ENCODE data around the gene TRAPPC12. TPM values are rescaled to one million over a fixed set of nuclear protein-coding genes. Genes with fewer than 3 reads are reported as not detected.
A peak's percentile ranks its signal among the peaks of the same experiment; 100 is the strongest.

The TRAPPC12 gene
- total RNA-seq, 2 donors from 2014 or later, result 98.2 to 103 TPM

- Mint-ChIP-seq H3K9me3 (no peaks in the 10 kb centered on the region), H3K27me3 (ENCODE audit: insufficient read depth) (no peaks in the 10 kb centered on the region), H3K27ac (peak overlapping the region; percentile 69), H3K4me1 (peaks cover 10% of the 10 kb centered on the region), H3K36me3 (ENCODE audit: low read depth) (peaks cover 21% of the 10 kb centered on the region), H3K4me3 (no peak overlapping the region)
- Histone ChIP-seq H3K4me3 (ENCODE audit: low read length) (no peak overlapping the region), H3K9me3 (ENCODE audit: control insufficient read depth, low read length) (no peaks in the 10 kb centered on the region), H3K27me3 (ENCODE audit: control insufficient read depth, insufficient read depth, low read length, poor library complexity, severe bottlenecking) (no peaks in the 10 kb centered on the region), H3K27ac (ENCODE audit: low read depth, low read length) (no peak overlapping the region), H3K36me3 (ENCODE audit: control insufficient read depth, insufficient read depth, low read length) (peaks cover 9% of the 10 kb centered on the region), H3K4me1 (ENCODE audit: control insufficient read depth, insufficient read depth, low read length) (peaks cover 8% of the 10 kb centered on the region), H3K9ac (ENCODE audit: extremely low read depth, low read length, poor library complexity, severe bottlenecking) (no peak overlapping the region)
- no peak for TF ChIP-seq CTCF (conservative IDR thresholded peaks at IDR 0.05)
- DNase-seq, result no peak
- WGBS, 2 experiments (ENCODE audit: insufficient coverage in 1 of 2, insufficient read length in 1 of 2), result 95 to 100% methylated on average over 8 to 13 of the region's 13 CpGs
These were observed 84.5 kb downstream of the TRAPPC12 start for GRCh38 chr2:3463944-3464343.

GRCh38 chr2:3464401-3465005 lies 85.0 kb downstream of the TRAPPC12 start:
- Mint-ChIP-seq H3K27me3 (ENCODE audit: insufficient read depth) (no peaks in the 10 kb centered on the region), H3K36me3 (ENCODE audit: low read depth) (peaks cover 21% of the 10 kb centered on the region), H3K27ac (no peak overlapping the region), H3K4me3 (no peak overlapping the region), H3K4me1 (peaks cover 10% of the 10 kb centered on the region), H3K9me3 (no peaks in the 10 kb centered on the region)
- Histone ChIP-seq H3K4me3 (ENCODE audit: low read length) (no peak overlapping the region), H3K27ac (ENCODE audit: low read depth, low read length) (no peak overlapping the region), H3K9ac (ENCODE audit: extremely low read depth, low read length, poor library complexity, severe bottlenecking) (no peak overlapping the region), H3K27me3 (ENCODE audit: control insufficient read depth, insufficient read depth, low read length, poor library complexity, severe bottlenecking) (no peaks in the 10 kb centered on the region), H3K9me3 (ENCODE audit: control insufficient read depth, low read length) (no peaks in the 10 kb centered on the region), H3K36me3 (ENCODE audit: control insufficient read depth, insufficient read depth, low read length) (peaks cover 6% of the 10 kb centered on the region), H3K4me1 (ENCODE audit: control insufficient read depth, insufficient read depth, low read length) (peaks cover 8% of the 10 kb centered on the region)
- DNase-seq, result no peak
- 94 to 97% methylated on average over 21 of the region's 21 CpGs for WGBS, 2 experiments (ENCODE audit: insufficient coverage in 1 of 2, insufficient read length in 1 of 2)
- TF ChIP-seq CTCF (conservative IDR thresholded peaks at IDR 0.05), result no peak

GRCh38 chr2:3465328-3465727 lies 85.8 kb downstream of the TRAPPC12 start:
- WGBS, 2 experiments (ENCODE audit: insufficient coverage in 1 of 2, insufficient read length in 1 of 2), result 92 to 95% methylated on average over 22 to 28 of the region's 28 CpGs

More at GRCh38 chr2:3465328-3465727, 85.8 kb downstream of the TRAPPC12 start:
- H3K4me3 Mint-ChIP-seq, result no peak overlapping the region
- H3K27ac Mint-ChIP-seq, result no peak overlapping the region
- no peak for TF ChIP-seq CTCF (conservative IDR thresholded peaks at IDR 0.05)
- H3K36me3 ChIP-seq (ENCODE audit: control insufficient read depth, insufficient read depth, low read length), result peaks cover 6% of the 10 kb centered on the region
- no peak overlapping the region for H3K27ac ChIP-seq (ENCODE audit: low read depth, low read length)
- H3K4me3 ChIP-seq (ENCODE audit: low read length), result no peak overlapping the region
- DNase-seq, result no peak
- H3K9ac ChIP-seq (ENCODE audit: extremely low read depth, low read length, poor library complexity, severe bottlenecking), result no peak overlapping the region
- H3K27me3 ChIP-seq (ENCODE audit: control insufficient read depth, insufficient read depth, low read length, poor library complexity, severe bottlenecking), result no peaks in the 10 kb centered on the region
- no peaks in the 10 kb centered on the region for H3K27me3 Mint-ChIP-seq (ENCODE audit: insufficient read depth)
- peaks cover 8% of the 10 kb centered on the region for H3K4me1 ChIP-seq (ENCODE audit: control insufficient read depth, insufficient read depth, low read length)
- H3K4me1 Mint-ChIP-seq, result peaks cover 10% of the 10 kb centered on the region
- no peaks in the 10 kb centered on the region for H3K9me3 Mint-ChIP-seq
- H3K9me3 ChIP-seq (ENCODE audit: control insufficient read depth, low read length), result no peaks in the 10 kb centered on the region
- peaks cover 27% of the 10 kb centered on the region for H3K36me3 Mint-ChIP-seq (ENCODE audit: low read depth)
